HepG2 (cell line): ENCODE results near the gene MND1. TPM values are rescaled to one million over a fixed set of nuclear protein-coding genes. Genes with fewer than 3 reads are reported as not detected.

Experiments used
- ATAC-seq: fragments of 200-7000 bp; cut with Tn5 transposase; 3 replicates; pipeline ENCODE4 v1.9.1; 2020; ENCODE audit warnings: mild to moderate bottlenecking, moderate library complexity
- BruUV-seq: library from RNA; stranded (reverse); fragments of 400-500 nt; replicated peaks from 2 replicates; lab custom pipeline; 2021; lab: Mats Ljungman, UMichigan
- CTCF ChIA-PET: fragments of 300-600 bp; formaldehyde crosslinking; extraction: SDS; loops from one replicate; lab custom pipeline; 2021; ENCODE audit warnings: low total read pairs, inconsistent platforms, low intra/inter-chr PET ratio; lab: Yijun Ruan, JAX
- POLR2A ChIA-PET: fragments of 350-600 bp; sonication (Branson Sonifier 250); formaldehyde crosslinking; loops from one replicate; lab custom pipeline; 2020; ENCODE audit warnings: antibody characterized with exemption, inconsistent platforms; lab: Yijun Ruan, JAX
- DNase-seq: peaks from one replicate; pipeline ENCODE4 v3.0.0-alpha.2; 2015; ENCODE audit warnings: low spot score
- FAIRE-seq: peaks from 3 replicates; lab custom pipeline; 2011; peaks lifted over from hg19 to GRCh38; lab: Jason Lieb, UNC
- H2AFZ ChIP-seq: one replicate; pipeline ENCODE4 v1.6.1; 2011; ENCODE audit warnings: low read length, inconsistent platforms
- H3K27ac ChIP-seq: fragments of 300-600 bp; 3 replicates; pipeline ENCODE4 v1.8.0; 2011; ENCODE audit warnings: mixed run types, mild to moderate bottlenecking, mixed read lengths, low read length, inconsistent platforms; ENCODE audit not compliant: insufficient read depth; ENCODE audit errors: extremely low read length
- H3K27me3 ChIP-seq, 2 experiments: fragments of 200-600 bp in 1 of 2; 2 replicates in 1 of 2; 3 replicates in 1 of 2; pipeline versions ENCODE4 v1.6.0 to v1.8.0; 2011; ENCODE audit warnings: low read length in 2 of 2, mild to moderate bottlenecking in 2 of 2, moderate library complexity in 2 of 2, inconsistent platforms in 1 of 2; ENCODE audit not compliant: insufficient read depth in 2 of 2, control insufficient read depth in 1 of 2
- H3K36me3 ChIP-seq, 2 experiments: fragments of 200-600 bp in 1 of 2; replicated peaks in 1 of 2; 2 replicates in 1 of 2; 3 replicates in 1 of 2; pipeline versions ENCODE4 v1.5.1 to v1.8.0; 2011; ENCODE audit warnings: low read length in 2 of 2, inconsistent platforms in 1 of 2; ENCODE audit not compliant: insufficient read depth in 2 of 2, control insufficient read depth in 1 of 2
- H3K4me1 ChIP-seq: 2 replicates; pipeline ENCODE4 v1.5.1; 2012; ENCODE audit warnings: low read length, inconsistent platforms; ENCODE audit not compliant: insufficient read depth
- H3K4me2 ChIP-seq: 2 replicates; pipeline ENCODE4 v1.6.0; 2011; ENCODE audit warnings: low read depth, low read length, inconsistent platforms
- H3K4me3 ChIP-seq, 3 experiments: fragments of 200-600 bp in 1 of 3; sonication (generic), shearing (Covaris generic) in 1 of 3; replicated peaks in 1 of 3; 2 replicates each; pipeline ENCODE4 v1.5.1; 2011 to 2016; ENCODE audit warnings: low read length in 3 of 3, inconsistent platforms in 2 of 3, low read depth in 2 of 3, mild to moderate bottlenecking in 2 of 3, control low read depth in 1 of 3, mixed read lengths in 1 of 3; ENCODE audit not compliant: insufficient read depth in 1 of 3
- H3K79me2 ChIP-seq: one replicate; pipeline ENCODE4 v1.6.1; 2011; ENCODE audit warnings: low read length, inconsistent platforms; ENCODE audit not compliant: insufficient read depth
- H3K9ac ChIP-seq: 2 replicates; pipeline ENCODE4 v1.6.0; 2011; ENCODE audit warnings: mild to moderate bottlenecking, low read depth, low read length, inconsistent platforms; ENCODE audit not compliant: insufficient read depth
- H3K9me3 ChIP-seq: 2 replicates; pipeline ENCODE4 v1.5.1; 2012; ENCODE audit warnings: mild to moderate bottlenecking, low read length
- H4K20me1 ChIP-seq: 2 replicates; pipeline ENCODE4 v1.6.0; 2011; ENCODE audit warnings: inconsistent platforms, mild to moderate bottlenecking, low read length, moderate library complexity; ENCODE audit not compliant: insufficient read depth
- AGO2 ChIP-seq: fragments of 200-400 bp; formaldehyde crosslinking; optimal IDR thresholded peaks from 2 replicates; pipeline ENCODE3; 2017; ENCODE audit warnings: mild to moderate bottlenecking, low read depth, low read length, moderate library complexity
- AHR ChIP-seq: IDR thresholded peaks from 2 replicates; pipeline ENCODE4 v1.6.1; 2018; ENCODE audit warnings: missing genetic modification reagents, missing compliant biosample characterization
- DBP ChIP-seq: sonication (generic); formaldehyde crosslinking; IDR thresholded peaks from 2 replicates; pipeline ENCODE4 v1.4.0; 2020; ENCODE audit warnings: missing genetic modification reagents; ENCODE audit errors: not compliant biosample characterization
- HDAC2 ChIP-seq: sonication (generic); formaldehyde crosslinking; IDR thresholded peaks from 2 replicates; pipeline ENCODE4 v1.4.0; 2020; ENCODE audit warnings: missing genetic modification reagents
- JUN ChIP-seq: sonication (generic); formaldehyde crosslinking; IDR thresholded peaks from 2 replicates; pipeline ENCODE4 v1.4.0; 2020; ENCODE audit warnings: mild to moderate bottlenecking, missing genetic modification reagents
- KLF16 ChIP-seq, 2 experiments: sonication (generic) in 1 of 2; formaldehyde crosslinking in 1 of 2; IDR thresholded peaks; 2 replicates each; pipeline versions ENCODE4 v1.6.1 to v1.8.0; 2016 to 2023; ENCODE audit warnings: missing genetic modification reagents in 2 of 2, missing compliant biosample characterization in 1 of 2
- LCORL ChIP-seq, 2 experiments: fragments of 450-650 bp in 1 of 2; sonication (generic) in 1 of 2; formaldehyde crosslinking in 1 of 2; IDR thresholded peaks; 2 replicates each; pipeline versions ENCODE4 v1.5.0 to v1.6.1; 2017 to 2020; ENCODE audit warnings: antibody characterized with exemption in 1 of 2, missing genetic modification reagents in 1 of 2
- MAZ ChIP-seq, 2 experiments: sonication (generic) in 1 of 2; formaldehyde crosslinking in 1 of 2; IDR thresholded peaks; 2 replicates each; pipeline versions ENCODE4 v1.5.0 to v1.6.1; 2012 to 2020; ENCODE audit warnings: low read depth in 2 of 2, mild to moderate bottlenecking in 2 of 2, borderline replicate concordance in 1 of 2, improper control_type of control experiment in 1 of 2, low read length in 1 of 2, missing genetic modification reagents in 1 of 2, moderate library complexity in 1 of 2
- MTA1 ChIP-seq: sonication (generic); formaldehyde crosslinking; IDR thresholded peaks from 2 replicates; pipeline ENCODE4 v1.4.0; 2020; ENCODE audit warnings: missing genetic modification reagents, mild to moderate bottlenecking, borderline replicate concordance
- NAIF1 ChIP-seq: sonication (generic); formaldehyde crosslinking; IDR thresholded peaks from 2 replicates; pipeline ENCODE4 v1.5.0; 2020; ENCODE audit warnings: mild to moderate bottlenecking, missing genetic modification reagents, borderline replicate concordance
- NFYC ChIP-seq: IDR thresholded peaks from 2 replicates; pipeline ENCODE4 v1.6.1; 2016; ENCODE audit warnings: missing genetic modification reagents, missing compliant biosample characterization
- PBX2 ChIP-seq: IDR thresholded peaks from 2 replicates; pipeline ENCODE4 v1.6.1; 2016; ENCODE audit warnings: control low read depth
- PRDM15 ChIP-seq: sonication (generic); formaldehyde crosslinking; IDR thresholded peaks from 2 replicates; pipeline ENCODE4 v1.4.0; 2020; ENCODE audit warnings: missing genetic modification reagents
- THRA ChIP-seq: sonication (generic); formaldehyde crosslinking; IDR thresholded peaks from 2 replicates; pipeline ENCODE4 v1.4.0; 2020; ENCODE audit warnings: missing genetic modification reagents, borderline replicate concordance
- ZNF563 ChIP-seq: sonication (generic); formaldehyde crosslinking; IDR thresholded peaks from 2 replicates; pipeline ENCODE4 v1.8.0; 2022; ENCODE audit warnings: mild to moderate bottlenecking, moderate library complexity, missing genetic modification reagents
- ZNF572 ChIP-seq: sonication (generic); formaldehyde crosslinking; IDR thresholded peaks from 2 replicates; pipeline ENCODE4 v1.5.1; 2020; ENCODE audit warnings: mild to moderate bottlenecking, missing genetic modification reagents
- ZNF775 ChIP-seq: sonication (generic); formaldehyde crosslinking; IDR thresholded peaks from 2 replicates; pipeline ENCODE4 v1.4.0; 2020; ENCODE audit warnings: missing genetic modification reagents, mild to moderate bottlenecking, moderate library complexity, borderline replicate concordance
- WGBS: methylation state at CpG from one replicate; pipeline ENCODE4 v1.1.6; 2017; ENCODE audit warnings: low lambda C conversion rate; 5-methylcytosine and 5-hydroxymethylcytosine counted together
- in situ Hi-C: cut with HindIII; loops from 2 replicates; pipeline ENCODE4 v1.10.0; 2017; ENCODE audit warnings: low pct_unique_long_range_greater_than_20kb; ENCODE audit not compliant: extremely low pct_ligation_motif_present
- intact Hi-C: fragments of 100-400 bp; cut with micrococcal nuclease; formaldehyde crosslinking; loops from one replicate; pipeline ENCODE4 v1.10.0; 2022; ENCODE audit not compliant: unreplicated experiment
- polyA plus RNA-seq, 8 experiments: library from polyadenylated mRNA; depleted of rRNA in 3 of 8; stranded (reverse) in 7 of 8; unstranded in 1 of 8; fragments of >200 nt; fragmentation: Illumina TruSeq in 4 of 8; extraction: Trizol in 4 of 8; gene quantifications; 2 replicates each; pipeline versions ENCODE4 v1.2.1 to v1.2.3, GENCODE V29; 2011 to 2016; ENCODE audit warnings: low read depth in 4 of 8, missing spikeins in 1 of 8, mixed read lengths in 1 of 8; ENCODE audit not compliant: insufficient read depth in 1 of 8
- total RNA-seq, 5 experiments: library from RNA; depleted of rRNA; stranded (reverse); fragments of >200 nt; fragmentation: Illumina TruSeq; extraction: Trizol; gene quantifications; 2 replicates each; pipeline ENCODE4 v1.2.3, GENCODE V29; 2016; ENCODE audit warnings: low read depth in 1 of 5

The MND1 gene
- total and polyA plus RNA-seq, 2 of the 13 experiments (the other 11 are each of a cell fraction or from before 2014, with no cell fraction given): 4.8 to 30.7 TPM

GRCh38 chr4:153393397-153393796, 48.9 kb downstream of the MND1 start (continued):
- TF ChIP-seq ZNF563 (CRISPR knock-in tag) (no peak), ZNF775 (no peak), MAZ (IDR thresholded peaks at IDR 0.05; ENCODE audit: borderline replicate concordance, low read depth, low read length) (no peak), MAZ (CRISPR knock-in tag; IDR thresholded peaks at IDR 0.05; ENCODE audit: low read depth) (no peak), AGO2 (no peak)

GRCh38 chr4:153394945-153395344, 50.5 kb downstream of the MND1 start:
- ChIA-PET POLR2A (no interaction called here), CTCF (no interaction called here)
- intact Hi-C loops: no loop called here
- Histone ChIP-seq H3K27ac (no peak overlapping the region), H4K20me1 (no peaks in the 10 kb centered on the region), H3K4me2 (no peak overlapping the region), H3K9me3 (no peaks in the 10 kb centered on the region), H3K79me2 (no peaks in the 10 kb centered on the region), H3K36me3 (no peaks in the 10 kb centered on the region), H2AFZ (no peak overlapping the region), H3K9ac (no peak overlapping the region), H3K4me3 (no peak overlapping the region), H3K4me1 (no peaks in the 10 kb centered on the region), H3K27me3 (no peaks in the 10 kb centered on the region; a peak in 1 of 5 replicates)
- in situ Hi-C loops: no loop called here
- ATAC-seq: no peak
- BruUV-seq: no TSS peak
- 96% methylated on average over 1 of the region's 1 CpG for WGBS
- no peak for FAIRE-seq
- no peak for DNase-seq
- TF ChIP-seq THRA (CRISPR knock-in tag) (no peak), PBX2 (CRISPR knock-in tag) (no peak), ZNF572 (CRISPR knock-in tag) (no peak), HDAC2 (CRISPR knock-in tag) (no peak), MTA1 (CRISPR knock-in tag) (no peak), PRDM15 (no peak), JUN (CRISPR knock-in tag) (no peak), NFYC (CRISPR knock-in tag) (no peak), DBP (CRISPR knock-in tag) (no peak), KLF16 (CRISPR knock-in tag; IDR thresholded peaks at IDR 0.05) (no peak), NAIF1 (CRISPR knock-in tag) (no peak), LCORL (IDR thresholded peaks at IDR 0.05) (no peak), LCORL (CRISPR knock-in tag; IDR thresholded peaks at IDR 0.05) (no peak), AHR (CRISPR knock-in tag) (no peak)
